GM21367 (cell line): ENCODE results near the gene RNF157.

Experiments used
- ATAC-seq: cut with Tn5 transposase; IDR thresholded peaks from one replicate; pipeline ENCODE4 v1.9.1; 2021; ENCODE audit not compliant: unreplicated experiment

RNF157 gene

GRCh38 chr17:76125922-76126321 is 114.4 kb downstream of the RNF157 start:
- no peak for ATAC-seq

DNA sequence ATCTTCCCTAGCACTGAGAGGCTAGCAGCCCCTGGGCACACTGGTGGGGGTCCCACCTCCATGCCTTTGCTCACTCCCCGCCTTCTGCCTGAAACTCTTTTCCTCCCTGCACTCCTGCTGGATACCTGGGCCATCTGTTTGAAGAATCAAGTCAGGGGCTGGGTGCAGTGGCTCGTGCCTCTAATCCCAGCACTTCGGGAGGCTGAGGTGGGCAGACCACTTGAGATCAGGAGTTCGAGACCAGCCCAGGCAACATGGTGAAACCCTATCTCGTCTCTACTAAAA is 115.0 kb downstream of the RNF157 start:
- no peak for ATAC-seq

DNA sequence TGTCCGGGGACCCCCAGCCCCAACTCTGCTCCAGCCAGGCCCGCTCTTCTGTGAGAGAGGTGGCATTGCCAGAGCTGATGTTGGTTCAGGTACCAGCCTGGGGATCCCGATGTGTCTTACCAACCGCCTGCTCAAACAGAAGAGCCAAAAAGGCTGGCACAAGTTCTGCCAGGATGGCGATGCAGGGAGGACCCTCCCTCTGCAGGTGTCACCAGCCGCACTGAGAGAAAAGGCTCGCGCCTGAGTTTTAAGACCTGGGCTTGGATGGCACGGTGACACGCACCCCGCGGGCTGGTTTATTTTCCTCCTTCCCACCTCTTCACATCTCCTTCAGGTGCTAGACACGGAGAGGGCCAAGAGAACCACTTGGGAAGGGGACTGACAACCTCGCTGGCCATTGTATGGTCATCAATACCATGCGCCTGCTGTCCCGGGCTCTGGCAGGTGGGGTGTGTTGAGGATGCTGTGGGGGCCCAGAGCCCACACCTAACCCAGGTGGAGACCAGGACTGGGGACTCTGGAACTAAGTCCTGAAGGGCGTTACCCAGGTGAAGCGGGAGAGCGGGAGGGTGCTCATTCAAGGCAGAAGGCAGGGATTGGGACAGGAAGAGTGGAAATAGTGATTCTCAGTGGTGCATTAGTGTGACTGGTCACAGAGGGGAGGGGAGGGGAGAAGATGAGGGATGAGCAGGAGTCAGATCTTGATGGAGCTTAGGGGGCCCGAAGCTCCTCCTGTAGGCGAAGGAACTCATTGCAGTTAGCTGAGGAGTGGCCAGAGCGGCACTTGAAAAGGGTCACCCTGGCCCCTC is 115.5 kb downstream of the RNF157 start:
- no peak for ATAC-seq

GRCh38 chr17:76123749-76124581 is 116.3 kb downstream of the RNF157 start:
- ATAC-seq: no peak

DNA sequence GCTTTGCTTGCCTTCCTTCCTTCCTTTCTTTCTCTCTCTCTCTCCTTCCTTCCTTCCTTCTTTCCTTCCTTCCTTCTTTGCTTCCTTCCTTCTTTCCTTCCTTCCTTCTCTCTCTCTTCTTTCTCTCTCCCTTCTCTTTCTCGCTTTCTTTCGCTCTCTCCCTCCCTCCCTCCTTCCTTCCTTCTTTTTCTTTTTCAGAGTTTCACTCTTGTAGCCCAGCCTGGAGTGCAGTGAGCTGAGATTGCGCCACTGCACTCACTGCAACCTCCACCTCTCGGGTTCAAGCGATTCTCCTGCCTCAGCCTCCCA is 117.1 kb downstream of the RNF157 start:
- ATAC-seq: no peak

DNA sequence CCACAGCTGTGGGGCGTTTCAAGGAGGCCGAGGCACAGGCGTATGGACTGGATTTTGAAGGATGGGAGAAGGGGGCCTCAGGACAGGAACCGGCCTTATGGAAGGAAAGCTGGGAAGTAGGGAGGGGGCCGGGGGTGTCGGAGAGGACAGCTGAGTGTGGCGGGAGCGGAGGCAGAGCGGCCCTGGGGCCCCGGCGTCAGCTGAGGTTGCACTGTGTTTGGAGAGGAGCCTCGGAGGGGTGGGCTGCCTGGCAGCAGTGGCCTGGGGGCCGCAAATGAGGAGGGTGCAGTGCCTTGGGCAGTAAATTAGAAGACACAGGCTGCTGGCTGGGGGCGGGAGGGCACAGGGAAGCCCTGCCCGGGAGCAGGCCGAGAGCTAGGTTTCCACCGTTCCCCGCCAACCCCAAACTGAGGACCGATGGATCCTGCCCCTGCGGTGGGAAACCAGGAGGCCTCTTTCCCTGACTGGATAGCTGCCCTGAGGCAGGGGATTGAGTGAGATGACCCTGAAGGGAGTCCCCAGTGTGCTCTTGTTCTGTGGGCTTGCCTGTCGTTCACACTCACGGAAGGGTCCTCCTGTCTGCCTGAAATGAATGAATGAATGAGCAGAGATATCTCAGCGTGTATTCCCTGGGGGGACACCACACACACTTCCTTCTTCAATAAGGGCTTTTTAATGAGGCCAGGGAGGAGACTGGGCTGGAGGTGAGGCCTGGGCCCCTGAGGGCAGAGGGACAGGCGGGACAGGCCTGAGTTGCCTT is 117.7 kb downstream of the RNF157 start:
- ATAC-seq: no peak

- no peak for ATAC-seq
Measured at GRCh38 chr17:76121932-76122430, 118.3 kb downstream of the RNF157 start.

- ATAC-seq: no peak
Measured at GRCh38 chr17:76120658-76121008, 119.7 kb downstream of the RNF157 start.

GRCh38 chr17:76119409-76120371 is 120.6 kb downstream of the RNF157 start:
- ATAC-seq: no peak

DNA sequence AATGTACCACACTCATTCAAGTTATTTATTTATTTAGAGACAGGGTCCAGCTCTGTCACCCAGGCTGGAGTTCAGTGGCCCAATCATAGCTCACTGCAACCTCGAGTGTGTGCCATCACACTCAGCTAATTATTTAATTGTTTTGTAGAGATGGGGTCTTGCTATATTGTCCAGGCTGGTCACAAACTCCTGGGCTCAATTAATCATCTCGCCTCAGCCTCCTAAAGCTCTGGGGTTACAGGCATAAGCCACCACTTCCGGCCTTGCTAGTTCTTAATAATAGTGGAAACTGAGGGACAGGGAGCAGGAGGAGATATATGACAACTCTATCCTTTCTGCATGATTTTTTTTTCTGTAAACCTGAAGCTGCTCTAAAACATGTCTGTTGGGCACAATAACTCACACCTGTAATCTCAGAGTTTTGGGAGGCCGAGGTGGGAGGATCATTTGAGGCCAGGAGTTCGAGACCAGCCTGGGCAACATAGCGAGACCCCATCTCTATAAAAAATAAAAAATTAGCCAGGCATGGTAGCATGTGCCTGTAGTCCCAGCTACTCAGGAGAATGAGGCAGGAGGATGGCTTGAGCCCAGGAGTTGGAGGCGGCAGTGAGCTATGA is 125.0 kb downstream of the RNF157 start:
- no peak for ATAC-seq

- no peak for ATAC-seq
Measured at GRCh38 chr17:76111956-76112355, 128.3 kb downstream of the RNF157 start.

GRCh38 chr17:76107509-76107908 is 132.8 kb downstream of the RNF157 start:
- ATAC-seq: no peak

- ATAC-seq: no peak
Measured at GRCh38 chr17:76106703-76107102, 133.6 kb downstream of the RNF157 start.

GRCh38 chr17:76104896-76105231 is 135.4 kb downstream of the RNF157 start:
- no peak for ATAC-seq

DNA sequence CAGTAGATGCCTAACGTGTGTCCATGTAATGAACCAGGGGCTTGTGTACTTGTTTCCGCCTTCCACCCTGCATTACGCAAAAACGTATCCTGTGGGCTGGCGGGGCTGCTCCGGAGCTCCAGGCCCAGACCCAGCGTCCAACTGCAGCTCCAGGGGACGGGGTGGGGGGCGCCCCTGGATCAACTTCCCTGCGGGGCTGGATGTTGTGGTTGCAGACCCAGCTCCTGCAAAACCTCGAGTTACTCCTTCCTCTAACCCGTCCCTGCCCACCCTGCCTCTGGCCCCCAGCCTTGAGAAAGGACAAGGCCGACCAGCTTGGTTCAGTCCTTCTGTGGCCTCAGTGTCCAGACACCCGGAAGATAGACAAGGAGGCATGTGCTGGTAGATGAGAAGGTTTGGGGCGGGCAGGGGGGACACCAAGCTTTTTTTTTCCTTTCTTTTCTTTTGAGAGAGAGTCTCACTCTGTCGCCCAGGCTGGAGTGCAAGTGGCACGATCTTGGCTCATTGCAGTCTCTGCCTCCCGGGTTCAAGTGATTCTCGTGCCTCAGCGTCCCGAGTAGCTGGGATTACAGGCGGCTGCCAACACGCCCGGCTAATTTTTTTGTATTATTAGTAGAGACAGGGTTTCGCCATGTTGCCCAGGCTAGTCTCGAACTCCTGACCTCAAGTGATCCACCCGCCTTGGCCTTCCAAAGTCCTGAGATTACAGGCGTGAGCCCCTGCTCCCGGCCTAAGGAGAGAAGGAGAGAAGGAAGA is 136.0 kb downstream of the RNF157 start:
- ATAC-seq: no peak

- peak; percentile 62 for ATAC-seq
Measured at GRCh38 chr17:76103274-76104139, 136.8 kb downstream of the RNF157 start, which contains the start of gene EXOC7. Gene EXOC7, minus strand, starts transcription at chr17:76103787. Its CDS starts 95 bp downstream, at chr17:76103692.

DNA sequence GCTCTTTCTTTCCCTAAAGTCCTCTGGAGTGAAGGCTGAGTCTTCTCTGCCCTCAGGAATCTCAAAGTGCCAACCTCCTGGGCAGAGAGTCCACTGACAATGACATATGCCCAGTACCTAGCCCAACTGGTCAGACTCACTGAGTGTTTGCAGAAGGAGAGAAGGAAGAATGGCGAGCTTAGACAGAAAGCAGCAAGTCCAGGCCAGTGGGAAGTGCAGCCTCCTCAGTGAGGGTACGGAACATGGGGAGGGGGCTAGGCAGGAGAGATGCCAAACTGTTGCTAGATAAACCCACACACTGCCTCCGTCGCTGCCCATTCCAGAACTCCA is 137.4 kb downstream of the RNF157 start:
- no peak for ATAC-seq

- ATAC-seq: no peak
Measured at GRCh38 chr17:76097716-76098295, 142.5 kb downstream of the RNF157 start.
